Measurements from ENCODE around the gene ABCA13. TPM values are rescaled to one million over a fixed set of nuclear protein-coding genes. Genes with fewer than 3 reads are reported as not detected.

Gene ABCA13
- total RNA-seq, 2 donors from 2014 or later: not detected

GRCh38 chr7:48505466-48505865 is 334.2 kb downstream of the ABCA13 start:
- Histone ChIP-seq H3K27me3 (no peaks in the 10 kb centered on the region), H3K4me1 (no peaks in the 10 kb centered on the region), H3K36me3 (no peaks in the 10 kb centered on the region), H3K9me3 (no peaks in the 10 kb centered on the region), H3K27ac (no peak overlapping the region), H3K4me3 (no peak overlapping the region)
- DNase-seq (ENCODE audit: low spot score): no peak
- TF ChIP-seq CTCF (IDR thresholded peaks at IDR 0.05): no peak

GRCh38 chr7:48506569-48506968 is 335.3 kb downstream of the ABCA13 start:
- Histone ChIP-seq H3K27me3 (no peaks in the 10 kb centered on the region), H3K4me3 (no peak overlapping the region), H3K27ac (no peak overlapping the region), H3K36me3 (no peaks in the 10 kb centered on the region), H3K4me1 (no peaks in the 10 kb centered on the region), H3K9me3 (no peaks in the 10 kb centered on the region)
- TF ChIP-seq CTCF (IDR thresholded peaks at IDR 0.05): no peak
- no peak for DNase-seq (ENCODE audit: low spot score)

GRCh38 chr7:48511080-48511479 is 339.8 kb downstream of the ABCA13 start:
- no peak for TF ChIP-seq CTCF (IDR thresholded peaks at IDR 0.05)
- Histone ChIP-seq H3K4me3 (no peak overlapping the region), H3K4me1 (no peaks in the 10 kb centered on the region), H3K9me3 (no peaks in the 10 kb centered on the region), H3K27me3 (no peaks in the 10 kb centered on the region), H3K36me3 (no peaks in the 10 kb centered on the region), H3K27ac (no peak overlapping the region)
- no peak for DNase-seq (ENCODE audit: low spot score)

GRCh38 chr7:48512892-48513291 is 341.6 kb downstream of the ABCA13 start:
- Histone ChIP-seq H3K4me3 (no peak overlapping the region), H3K27me3 (no peaks in the 10 kb centered on the region), H3K27ac (no peak overlapping the region), H3K9me3 (no peaks in the 10 kb centered on the region), H3K4me1 (no peaks in the 10 kb centered on the region), H3K36me3 (no peaks in the 10 kb centered on the region)
- no peak for DNase-seq (ENCODE audit: low spot score)
- TF ChIP-seq CTCF (IDR thresholded peaks at IDR 0.05): no peak

- no peaks in the 10 kb centered on the region for H3K9me3 ChIP-seq
- H3K27ac ChIP-seq: no peak overlapping the region
- no peaks in the 10 kb centered on the region for H3K36me3 ChIP-seq
- no peaks in the 10 kb centered on the region for H3K4me1 ChIP-seq
- H3K27me3 ChIP-seq: no peaks in the 10 kb centered on the region
- H3K4me3 ChIP-seq: no peak overlapping the region
- no peak for DNase-seq (ENCODE audit: low spot score)
- no peak for TF ChIP-seq CTCF (IDR thresholded peaks at IDR 0.05)
Measured at GRCh38 chr7:48515171-48515570, 343.9 kb downstream of the ABCA13 start.

- no peak for TF ChIP-seq CTCF (IDR thresholded peaks at IDR 0.05)
Measured at GRCh38 chr7:48518092-48518491, 346.8 kb downstream of the ABCA13 start.

More at GRCh38 chr7:48518092-48518491, 346.8 kb downstream of the ABCA13 start:
- no peaks in the 10 kb centered on the region for H3K4me1 ChIP-seq
- H3K4me3 ChIP-seq: no peak overlapping the region
- no peaks in the 10 kb centered on the region for H3K27me3 ChIP-seq
- no peaks in the 10 kb centered on the region for H3K9me3 ChIP-seq
- H3K36me3 ChIP-seq: no peaks in the 10 kb centered on the region
- no peak overlapping the region for H3K27ac ChIP-seq
- DNase-seq (ENCODE audit: low spot score): no peak

Measured in right atrium auricular region (tissue), 2 donors.